CD14-positive monocyte (primary cell): ENCODE results near the gene TDRD9. TPM values are rescaled to one million over a fixed set of nuclear protein-coding genes. Genes with fewer than 3 reads are reported as not detected.

Experiments
- DNase-seq, 3 donors: peaks; one replicate each; pipeline ENCODE4 v3.0.0-alpha.2; 2011 to 2022
- H2AFZ ChIP-seq: 2 replicates; pipeline ENCODE4 v1.6.0; 2012; ENCODE audit warnings: mild to moderate bottlenecking, low read depth, low read length, inconsistent platforms; ENCODE audit not compliant: insufficient read depth, poor library complexity, severe bottlenecking
- H3K27ac ChIP-seq, 2 donors: 1 replicate in 1 of 2; 2 replicates in 1 of 2; pipeline ENCODE4 v1.5.1; 2012 to 2013; ENCODE audit warnings: low read length in 2 of 2, control low read depth in 1 of 2, inconsistent platforms in 1 of 2, low read depth in 1 of 2, mild to moderate bottlenecking in 1 of 2
- H3K27me3 ChIP-seq, 2 donors: one replicate each; pipeline versions ENCODE4 v1.6.0 to v1.6.1; 2011 to 2013; ENCODE audit warnings: low read length in 2 of 2; ENCODE audit not compliant: control insufficient read depth in 2 of 2, insufficient read depth in 2 of 2
- H3K36me3 ChIP-seq, 2 donors: replicated peaks in 1 of 2; 1 replicate in 1 of 2; 2 replicates in 1 of 2; pipeline versions ENCODE4 v1.5.1 to v1.6.1; 2012 to 2013; ENCODE audit warnings: low read length in 2 of 2, control low read depth in 1 of 2, inconsistent platforms in 1 of 2, mild to moderate bottlenecking in 1 of 2; ENCODE audit not compliant: insufficient read depth in 2 of 2, control insufficient read depth in 1 of 2
- H3K4me1 ChIP-seq, 2 donors: 1 replicate in 1 of 2; 2 replicates in 1 of 2; pipeline versions ENCODE4 v1.5.1 to v1.6.1; 2012 to 2013; ENCODE audit warnings: low read length in 2 of 2, control low read depth in 1 of 2, inconsistent platforms in 1 of 2, mild to moderate bottlenecking in 1 of 2, moderate library complexity in 1 of 2; ENCODE audit not compliant: insufficient read depth in 2 of 2, control insufficient read depth in 1 of 2
- H3K4me2 ChIP-seq: replicated peaks from 2 replicates; pipeline ENCODE3; 2012; ENCODE audit warnings: low read length, moderate library complexity, mild to moderate bottlenecking; ENCODE audit not compliant: poor library complexity, severe bottlenecking; ENCODE audit errors: extremely low read depth
- H3K4me3 ChIP-seq, 3 experiments: fragments of 200-600 bp in 1 of 3; sonication (generic) in 1 of 3; replicated peaks in 1 of 3; 1 replicate in 2 of 3; 2 replicates in 1 of 3; pipeline ENCODE4 v1.5.1; 2011 to 2013; ENCODE audit warnings: low read length in 3 of 3, mild to moderate bottlenecking in 3 of 3, control low read depth in 2 of 3, low read depth in 2 of 3, inconsistent platforms in 1 of 3, moderate library complexity in 1 of 3
- H3K79me2 ChIP-seq: 2 replicates; pipeline ENCODE4 v1.6.0; 2012; ENCODE audit warnings: mild to moderate bottlenecking, control low read depth, inconsistent platforms, low read length, moderate library complexity; ENCODE audit not compliant: insufficient read depth
- H3K9ac ChIP-seq: 2 replicates; pipeline ENCODE4 v1.6.0; 2017; ENCODE audit warnings: low read length, mild to moderate bottlenecking; ENCODE audit not compliant: insufficient read depth, poor library complexity, severe bottlenecking
- H3K9me3 ChIP-seq, 2 donors: replicated peaks in 1 of 2; 1 replicate in 1 of 2; 2 replicates in 1 of 2; pipeline versions ENCODE4 v1.5.1 to v1.6.1; 2012 to 2013; ENCODE audit warnings: low read length in 2 of 2, control low read depth in 1 of 2; ENCODE audit not compliant: control insufficient read depth in 1 of 2, insufficient read depth in 1 of 2
- H4K20me1 ChIP-seq: 2 replicates; pipeline ENCODE4 v1.6.0; 2012; ENCODE audit warnings: mild to moderate bottlenecking, low read length, control low read depth, moderate library complexity; ENCODE audit not compliant: insufficient read depth
- H3K27ac Mint-ChIP-seq, 7 donors: one replicate each; pipeline ENCODE4 v1.8.0; 2020; ENCODE audit warnings: mild to moderate bottlenecking in 7 of 7, mixed read lengths in 7 of 7, moderate library complexity in 6 of 7, inconsistent platforms in 2 of 7
- H3K27me3 Mint-ChIP-seq, 3 donors: one replicate each; pipeline ENCODE4 v1.8.0; 2021 to 2022; ENCODE audit warnings: low read depth in 3 of 3, mild to moderate bottlenecking in 3 of 3, mixed read lengths in 3 of 3, moderate library complexity in 3 of 3, inconsistent platforms in 1 of 3
- H3K36me3 Mint-ChIP-seq, 2 donors: one replicate each; pipeline ENCODE4 v1.8.0; 2020; ENCODE audit warnings: mixed read lengths in 2 of 2, inconsistent platforms in 1 of 2, mild to moderate bottlenecking in 1 of 2
- H3K4me1 Mint-ChIP-seq: one replicate; pipeline ENCODE4 v1.8.0; 2020; ENCODE audit warnings: mild to moderate bottlenecking, mixed read lengths
- H3K4me3 Mint-ChIP-seq, 2 donors: one replicate each; pipeline ENCODE4 v1.8.0; 2020; ENCODE audit warnings: mild to moderate bottlenecking in 2 of 2, mixed read lengths in 2 of 2, moderate library complexity in 1 of 2
- H3K9me3 Mint-ChIP-seq, 7 donors: one replicate each; pipeline ENCODE4 v1.8.0; 2020 to 2022; ENCODE audit warnings: mixed read lengths in 7 of 7, mild to moderate bottlenecking in 6 of 7, moderate library complexity in 6 of 7, inconsistent platforms in 2 of 7
- CTCF ChIP-seq: fragments of 200-600 bp; IDR thresholded peaks from one replicate; pipeline ENCODE4 v1.8.0; 2022; ENCODE audit warnings: antibody characterized with exemption, mild to moderate bottlenecking
- WGBS: methylation state at CpG from one replicate; pipeline ENCODE4 v1.1.5; 2013; ENCODE audit warnings: missing lambda C conversion rate; ENCODE audit not compliant: insufficient coverage; 5-methylcytosine and 5-hydroxymethylcytosine counted together
- intact Hi-C, 2 donors: fragments of 100-400 bp; cut with micrococcal nuclease; formaldehyde crosslinking; loops; one replicate each; pipeline versions ENCODE4 v1.15.0 to v1.15.1; 2023
- polyA plus RNA-seq, 3 donors: library from polyadenylated mRNA; depleted of rRNA in 1 of 3; unstranded in 2 of 3; stranded (reverse) in 1 of 3; fragments of 300-500 nt in 2 of 3; fragments of >200 nt in 1 of 3; fragmentation: Illumina TruSeq in 2 of 3; gene quantifications; 1 replicate in 2 of 3; 2 replicates in 1 of 3; pipeline ENCODE4 v1.2.3, GENCODE V29; 2012 to 2021

Gene TDRD9
- polyA plus RNA-seq, 3 donors: 7.6 to 12.1 (median 11.8) TPM

GRCh38 chr14:103890821-103891666 is 37.2 kb upstream of the TDRD9 start:
- Histone ChIP-seq H4K20me1 (no peaks in the 10 kb centered on the region), H3K4me3 (no peak overlapping the region), H3K4me2 (no peak overlapping the region), H3K9me3 (no peaks in the 10 kb centered on the region), H3K9ac (no peak overlapping the region), H3K79me2 (no peaks in the 10 kb centered on the region), H2AFZ (no peak overlapping the region), H3K27me3 (no peaks in the 10 kb centered on the region), H3K36me3 (no peaks in the 10 kb centered on the region), H3K27ac (no peak overlapping the region), H3K4me1 (no peaks in the 10 kb centered on the region)
- Mint-ChIP-seq H3K9me3 (no peaks in the 10 kb centered on the region), H3K4me3 (no peak overlapping the region), H3K27me3 (peaks cover 0 to 6% (median 3%) of the 10 kb centered on the region in 3 donors), H3K36me3 (no peaks in the 10 kb centered on the region), H3K27ac (no peak overlapping the region), H3K4me1 (no peaks in the 10 kb centered on the region)
- no peak for DNase-seq
- intact Hi-C loops: no loop called here
- WGBS: 91% methylated on average over 16 of the region's 18 CpGs
- no peak for TF ChIP-seq CTCF

GRCh38 chr14:103891667-103892215 is 36.5 kb upstream of the TDRD9 start:
- Mint-ChIP-seq H3K4me3 (no peak overlapping the region), H3K27me3 (peaks cover 0 to 3% (median 1%) of the 10 kb centered on the region in 3 donors), H3K27ac (no peak overlapping the region), H3K4me1 (no peaks in the 10 kb centered on the region), H3K9me3 (peaks cover 0 to 4% (median 3%) of the 10 kb centered on the region in 7 donors), H3K36me3 (no peaks in the 10 kb centered on the region)
- no peaks in the 10 kb centered on the region for H4K20me1 ChIP-seq
- no peaks in the 10 kb centered on the region for H3K4me1 ChIP-seq
- no peak overlapping the region for H3K4me2 ChIP-seq
- no peak overlapping the region for H3K4me3 ChIP-seq
- intact Hi-C loops: no loop called here
- no peaks in the 10 kb centered on the region for H3K79me2 ChIP-seq
- no peak for DNase-seq
- H3K9ac ChIP-seq: no peak overlapping the region
- peaks cover 5% of the 10 kb centered on the region in 2 donors for H3K9me3 ChIP-seq
- H2AFZ ChIP-seq: no peak overlapping the region
- no peak for TF ChIP-seq CTCF
- H3K27ac ChIP-seq: no peak overlapping the region
- 97% methylated on average over 13 of the region's 15 CpGs for WGBS
- H3K36me3 ChIP-seq: no peaks in the 10 kb centered on the region
- H3K27me3 ChIP-seq: no peaks in the 10 kb centered on the region
